GDM1 (cell line): ENCODE measurements around the gene P2RY13.
A peak's percentile ranks its signal among the peaks of the same experiment; 100 is the strongest.

Source experiments
- DNase-seq: peaks from one replicate; lab custom pipeline; 2025; lab: John Stamatoyannopoulos, UW

P2RY13 gene

DNA sequence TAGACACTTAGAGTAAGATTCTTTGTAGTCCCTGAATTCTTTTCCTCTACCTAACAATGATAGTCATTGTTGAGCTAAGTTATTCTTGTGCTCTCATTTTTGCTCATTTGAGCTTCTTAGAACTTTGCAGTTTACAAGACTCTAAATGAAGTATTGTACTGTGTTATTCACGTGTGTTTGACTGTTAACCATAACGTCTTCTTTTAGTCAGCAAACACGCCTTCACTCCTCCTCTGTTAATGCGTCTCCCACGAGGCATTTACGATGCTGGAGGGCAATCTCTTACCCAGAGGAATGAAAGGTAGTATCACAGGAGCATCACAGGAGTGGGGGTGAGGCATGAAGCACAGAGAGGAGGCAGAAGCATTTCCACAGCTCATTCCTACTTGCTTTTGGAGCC, 36.2 kb downstream of the P2RY13 start:
- no peak for DNase-seq

DNA sequence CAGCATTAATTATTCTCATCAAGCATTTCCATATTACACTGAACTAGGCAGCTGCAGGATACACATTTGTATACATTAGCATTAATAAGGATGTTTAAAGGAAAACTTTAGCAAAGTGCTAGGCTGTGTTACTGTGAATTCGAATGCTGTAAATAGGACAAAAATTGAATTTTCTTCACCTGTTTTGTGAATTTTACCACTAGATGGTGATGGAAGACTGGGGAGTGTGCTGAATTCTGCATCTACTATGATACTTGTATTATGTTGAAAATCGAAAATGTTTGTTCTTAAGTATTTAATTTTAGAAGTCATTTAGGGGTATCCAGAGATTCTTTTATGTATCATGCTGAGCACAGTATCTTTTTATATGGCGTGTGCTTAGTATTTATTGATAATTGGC, 38.7 kb downstream of the P2RY13 start:
- DNase-seq = no peak

- no peak for DNase-seq
Observed at GRCh38 chr3:151289445-151289844, 39.9 kb downstream of the P2RY13 start.

DNA sequence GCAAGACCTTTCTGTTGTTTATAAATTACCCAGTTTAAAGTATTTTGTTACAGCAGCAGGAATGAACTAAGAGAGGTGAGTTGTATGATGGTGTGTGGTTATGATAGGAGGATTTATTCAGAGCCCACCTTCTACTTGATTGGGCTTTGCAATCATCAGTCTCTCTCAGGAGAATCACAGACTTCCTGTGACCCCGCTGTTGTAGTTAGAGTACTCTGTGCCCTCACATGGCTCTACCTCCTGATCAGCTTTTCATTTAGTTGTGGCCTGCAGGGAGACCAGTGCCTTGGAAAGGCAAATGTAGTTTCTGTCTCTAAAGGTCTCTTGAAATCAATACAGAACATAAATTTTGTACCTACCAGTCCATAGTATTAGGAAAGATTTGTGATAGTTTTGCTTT, 43.4 kb downstream of the P2RY13 start:
- no peak for DNase-seq

DNA sequence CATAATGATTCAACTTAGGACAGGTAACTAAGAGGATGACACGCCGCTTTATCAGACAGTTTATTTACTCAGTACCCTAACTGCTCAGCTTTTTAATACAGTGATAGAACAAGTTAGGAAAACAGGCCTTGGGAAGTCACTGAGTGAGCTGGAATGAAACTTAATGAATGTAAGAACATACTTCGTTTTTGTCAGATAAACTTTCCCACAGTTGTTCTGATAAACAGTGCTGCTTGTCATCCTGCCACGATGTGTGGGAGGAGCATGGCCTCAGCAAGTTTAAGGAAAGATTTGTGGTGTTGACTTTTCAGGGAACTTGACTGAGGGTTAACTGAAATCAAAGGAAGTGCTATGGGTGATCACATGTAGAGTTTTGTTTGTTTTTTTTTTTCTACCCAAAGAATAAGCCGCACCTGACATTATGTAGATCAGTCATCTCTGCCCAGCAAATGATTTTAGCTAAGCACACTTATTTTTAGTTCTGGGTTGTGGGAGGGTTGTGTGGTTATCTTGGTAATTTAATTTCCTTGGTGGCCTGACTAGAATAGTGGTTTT, 45.4 kb downstream of the P2RY13 start:
- DNase-seq = no peak

DNA sequence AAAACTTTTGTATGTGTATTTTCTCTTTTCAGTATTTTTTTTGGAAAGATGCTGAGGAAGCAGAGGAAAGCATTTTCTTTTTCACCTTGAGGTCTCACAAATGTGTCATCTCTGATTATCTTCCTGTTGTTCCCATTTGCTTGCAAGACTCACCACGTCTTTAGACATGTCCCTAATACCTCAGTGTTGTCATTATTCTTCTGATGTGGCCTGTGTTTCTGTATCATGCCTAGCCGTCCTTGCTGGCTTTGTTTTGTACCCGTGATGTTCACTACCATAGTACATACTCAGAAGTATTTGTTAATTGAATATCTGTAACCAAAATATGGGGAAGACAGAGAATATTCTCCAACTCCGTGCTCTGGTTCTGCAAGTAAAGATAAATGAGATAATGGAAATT, 46.0 kb downstream of the P2RY13 start:
- no peak for DNase-seq

DNA sequence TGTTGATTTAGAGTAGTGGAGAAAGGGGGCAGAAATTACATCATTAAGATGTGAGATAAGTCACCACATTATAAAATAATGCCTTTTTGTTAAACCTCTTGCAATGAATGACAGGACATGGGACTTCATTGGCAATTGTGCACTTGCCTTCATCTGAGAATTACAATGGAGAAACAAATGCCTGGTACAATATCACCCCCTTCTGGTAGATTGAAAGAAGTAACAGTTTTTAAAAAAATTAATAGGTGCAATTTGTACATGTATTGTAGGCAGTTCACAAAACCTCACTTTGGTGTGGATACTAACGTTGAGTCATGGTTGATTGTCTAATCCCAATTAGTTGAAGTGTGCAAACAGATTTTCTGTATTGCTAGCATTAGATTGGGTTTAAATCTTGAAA, 46.4 kb downstream of the P2RY13 start:
- DNase-seq = peak; percentile 31

- no peak for DNase-seq
Observed at GRCh38 chr3:151281671-151282324, 47.6 kb downstream of the P2RY13 start.

- DNase-seq = peak; percentile 60
Observed at GRCh38 chr3:151278230-151278629, 51.1 kb downstream of the P2RY13 start, which contains the start of gene P2RY14. P2RY14 (minus strand) TSS chr3:151278542; CDS start chr3:151214316, 64,226 bp downstream.

GRCh38 chr3:151276687-151277042, 52.7 kb downstream of the P2RY13 start:
- DNase-seq = peak; percentile 2
